Mucosa of descending colon (tissue), 3 donors: ENCODE results near the gene TC2N. TPM values are rescaled to one million over a fixed set of nuclear protein-coding genes. Genes with fewer than 3 reads are reported as not detected.
A peak's percentile ranks its signal among the peaks of the same experiment; 100 is the strongest.

Source experiments
- ATAC-seq: fragments of 200-7000 bp; cut with Tn5 transposase; one replicate; pipeline ENCODE4 v1.9.1; 2020; ENCODE audit warnings: mild to moderate bottlenecking, moderate library complexity
- DNase-seq, 3 donors: peaks; one replicate each; pipeline ENCODE4 v3.0.0-alpha.2; 2020
- H3K36me3 ChIP-seq: fragments of 200-600 bp; one replicate; pipeline ENCODE4 v1.8.0; 2021; ENCODE audit warnings: low read depth, mild to moderate bottlenecking
- H3K4me1 ChIP-seq: fragments of 200-600 bp; one replicate; pipeline ENCODE4 v1.8.0; 2021; ENCODE audit warnings: low read depth, mild to moderate bottlenecking
- H3K4me3 ChIP-seq: fragments of 200-600 bp; one replicate; pipeline ENCODE4 v1.8.0; 2021; ENCODE audit warnings: mild to moderate bottlenecking
- H3K9me3 ChIP-seq: fragments of 200-600 bp; one replicate; pipeline ENCODE4 v1.8.0; 2021; ENCODE audit warnings: mild to moderate bottlenecking
- intact Hi-C, 2 donors: fragments of 100-400 bp; cut with DNase I in 1 of 2; cut with micrococcal nuclease in 1 of 2; formaldehyde crosslinking; loops; one replicate each; pipeline versions ENCODE4 v1.11.0 to v1.11.1; 2022; cut with DNase I, micrococcal nuclease
- total RNA-seq, 3 donors: library from RNA; stranded (reverse); fragmentation: NEBNext Ultra II Directional in 2 of 3; extraction: Animal tissue kit (Norgen Biotek cat#: 25700) in 2 of 3; gene quantifications; one replicate each; pipeline versions ENCODE4 v1.2.1 to v1.2.4, GENCODE V29; 2021 to 2023
- TF ChIP-seq, protein P1 (sequence below): fragments of 200-600 bp; IDR thresholded peaks from one replicate; pipeline ENCODE4 v1.8.0; 2022; ENCODE audit warnings: antibody characterized with exemption, mild to moderate bottlenecking
- donor health status: DM: no; HTN: no; CAD: no; lungs with moderate emphysema.
- donor health status: DM: no; HTN: no; CAD: no.
- donor health status: DM: no; HTN: yes; CAD: no.

The TC2N gene
- total RNA-seq, 3 donors from 2014 or later, result 39.0 to 75.1 (median 63.6) TPM

DNA sequence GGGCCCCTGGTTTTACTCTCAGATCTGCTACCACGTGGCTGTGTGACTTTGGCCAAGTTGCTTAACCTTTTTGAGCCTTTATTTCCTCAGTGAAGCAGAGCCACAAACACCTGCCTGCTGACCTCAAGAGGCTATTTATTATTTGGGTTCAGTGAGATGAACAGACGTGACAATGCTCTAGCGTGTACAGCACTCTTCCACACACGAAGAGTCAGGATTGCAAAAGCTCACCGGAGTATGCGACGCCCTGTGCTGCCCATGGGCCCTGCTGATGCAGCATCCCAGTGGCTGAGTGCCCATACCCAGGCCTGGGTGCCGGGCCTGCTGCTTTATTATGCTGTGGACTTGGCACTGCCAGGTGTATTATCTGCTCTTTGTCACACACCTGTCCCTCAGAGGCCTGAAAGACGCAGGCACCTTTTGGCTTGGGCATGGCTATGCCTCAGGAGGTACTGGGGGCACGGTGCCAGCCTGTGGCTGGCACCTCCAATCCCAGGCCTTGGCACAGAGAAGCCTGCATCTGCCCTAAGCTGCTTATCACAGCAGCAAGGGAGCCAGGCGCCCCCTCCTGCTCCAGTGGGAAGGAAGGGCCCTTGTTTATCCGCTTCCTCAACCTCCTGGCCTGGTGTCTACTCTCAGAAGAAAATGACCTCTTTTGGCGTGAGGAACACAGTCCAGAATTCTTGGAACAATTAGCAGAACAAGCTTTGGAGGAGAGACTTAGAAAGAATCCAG lies 22.3 kb upstream of the TC2N start:
- ATAC-seq (peak; percentile 80), DNase-seq (peak in 2 of 3 donors; percentile 37 to 49)
- no peaks in the 10 kb centered on the region for H3K9me3 ChIP-seq
- H3K4me1 ChIP-seq, result no peaks in the 10 kb centered on the region
- TF ChIP-seq, protein P1, sequence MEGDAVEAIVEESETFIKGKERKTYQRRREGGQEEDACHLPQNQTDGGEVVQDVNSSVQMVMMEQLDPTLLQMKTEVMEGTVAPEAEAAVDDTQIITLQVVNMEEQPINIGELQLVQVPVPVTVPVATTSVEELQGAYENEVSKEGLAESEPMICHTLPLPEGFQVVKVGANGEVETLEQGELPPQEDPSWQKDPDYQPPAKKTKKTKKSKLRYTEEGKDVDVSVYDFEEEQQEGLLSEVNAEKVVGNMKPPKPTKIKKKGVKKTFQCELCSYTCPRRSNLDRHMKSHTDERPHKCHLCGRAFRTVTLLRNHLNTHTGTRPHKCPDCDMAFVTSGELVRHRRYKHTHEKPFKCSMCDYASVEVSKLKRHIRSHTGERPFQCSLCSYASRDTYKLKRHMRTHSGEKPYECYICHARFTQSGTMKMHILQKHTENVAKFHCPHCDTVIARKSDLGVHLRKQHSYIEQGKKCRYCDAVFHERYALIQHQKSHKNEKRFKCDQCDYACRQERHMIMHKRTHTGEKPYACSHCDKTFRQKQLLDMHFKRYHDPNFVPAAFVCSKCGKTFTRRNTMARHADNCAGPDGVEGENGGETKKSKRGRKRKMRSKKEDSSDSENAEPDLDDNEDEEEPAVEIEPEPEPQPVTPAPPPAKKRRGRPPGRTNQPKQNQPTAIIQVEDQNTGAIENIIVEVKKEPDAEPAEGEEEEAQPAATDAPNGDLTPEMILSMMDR, result no peak
- H3K4me3 ChIP-seq, result no peak overlapping the region
- intact Hi-C loops, result no loop called here
- no peaks in the 10 kb centered on the region for H3K36me3 ChIP-seq

DNA sequence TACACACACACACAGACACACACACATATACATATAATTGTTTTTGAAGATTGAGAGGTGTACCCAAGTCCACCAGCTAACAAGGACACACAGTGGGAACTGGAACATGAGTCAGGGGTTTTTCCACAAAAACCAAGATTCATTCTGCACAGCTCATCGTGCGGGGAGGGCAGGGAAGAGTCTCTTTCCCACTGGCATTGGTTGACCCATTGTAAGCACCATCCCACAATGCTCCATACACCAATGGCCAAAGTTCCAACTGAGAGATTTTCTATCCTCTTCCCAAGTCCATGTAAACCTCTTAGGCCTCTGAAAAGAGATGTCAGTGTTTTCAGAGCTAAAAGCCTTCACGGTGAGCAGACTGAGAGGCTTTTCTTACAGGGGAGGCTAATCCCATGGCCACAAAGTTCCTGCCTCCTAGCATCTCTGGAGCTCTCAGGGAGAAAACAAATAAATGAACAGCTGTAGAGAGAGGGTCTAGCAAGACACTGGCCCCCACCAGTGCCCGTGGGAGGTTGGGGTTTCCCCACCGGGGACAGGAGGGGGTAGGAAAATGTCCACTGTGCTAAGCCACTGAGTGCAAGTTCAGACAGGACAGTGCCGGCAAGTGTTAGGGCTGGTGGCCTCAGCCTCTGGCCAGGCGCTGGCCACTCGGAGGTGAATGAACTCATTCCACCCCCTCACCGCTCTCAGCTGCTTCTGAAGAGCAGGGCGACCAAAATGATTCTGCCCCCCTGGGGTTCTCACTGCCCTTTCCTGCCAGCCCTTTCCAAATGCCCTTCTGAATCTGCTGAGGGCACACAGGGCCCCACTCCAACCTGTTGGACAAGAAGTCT lies 21.5 kb upstream of the TC2N start:
- intact Hi-C loops, result no loop called here
- TF ChIP-seq, protein P1, result no peak
- Histone ChIP-seq H3K4me3 (no peak overlapping the region), H3K4me1 (no peaks in the 10 kb centered on the region), H3K36me3 (no peaks in the 10 kb centered on the region), H3K9me3 (no peaks in the 10 kb centered on the region)
- no peak for DNase-seq
- no peak for ATAC-seq

DNA sequence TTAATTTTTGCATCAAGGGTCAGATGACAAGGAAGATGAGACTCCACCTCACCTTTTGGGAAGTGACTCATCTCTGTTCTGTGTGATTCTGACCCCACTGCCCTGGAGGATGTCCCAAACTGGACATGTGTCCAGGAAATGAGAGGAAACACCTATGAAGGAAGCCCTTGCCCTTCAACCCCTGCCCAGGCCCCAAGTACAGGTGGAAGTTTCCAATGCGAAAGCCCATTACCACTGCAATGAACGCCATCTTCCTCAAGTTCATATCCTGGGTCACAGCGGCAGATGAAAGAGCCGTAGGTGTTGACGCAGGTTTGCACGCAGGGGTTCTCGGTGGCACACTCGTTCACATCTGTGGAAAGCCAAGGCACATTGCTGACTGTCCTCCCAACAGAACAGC lies 19.6 kb upstream of the TC2N start:
- Histone ChIP-seq H3K36me3 (no peaks in the 10 kb centered on the region), H3K9me3 (no peaks in the 10 kb centered on the region), H3K4me1 (no peaks in the 10 kb centered on the region), H3K4me3 (no peak overlapping the region)
- no peak for ATAC-seq
- TF ChIP-seq, protein P1, result no peak
- DNase-seq, result no peak
- intact Hi-C loops, result no loop called here

DNA sequence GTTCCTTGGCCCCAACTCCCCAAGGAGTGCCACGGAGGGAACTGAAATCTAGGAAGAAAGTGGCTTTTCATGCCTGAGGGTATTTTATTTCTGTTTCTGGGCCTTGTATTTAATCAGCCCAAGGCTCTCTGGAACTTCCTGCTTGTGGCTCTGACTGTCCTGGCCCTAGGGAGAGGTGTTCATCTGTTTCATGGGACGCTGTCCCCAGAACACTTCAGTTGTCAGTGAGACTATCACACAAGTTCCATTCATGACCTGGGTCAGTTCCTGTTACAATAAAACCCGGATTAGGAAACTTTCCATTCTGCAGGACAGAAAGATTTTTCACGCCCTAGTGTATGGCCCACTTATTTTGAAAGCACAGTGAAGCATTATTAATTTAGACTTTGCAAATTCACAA lies 18.5 kb upstream of the TC2N start:
- ATAC-seq (no peak), DNase-seq (no peak)
- H3K4me1 ChIP-seq, result no peaks in the 10 kb centered on the region
- TF ChIP-seq, protein P1, result no peak
- no peaks in the 10 kb centered on the region for H3K9me3 ChIP-seq
- no peak overlapping the region for H3K4me3 ChIP-seq
- intact Hi-C loops, result no loop called here
- H3K36me3 ChIP-seq, result no peaks in the 10 kb centered on the region

DNA sequence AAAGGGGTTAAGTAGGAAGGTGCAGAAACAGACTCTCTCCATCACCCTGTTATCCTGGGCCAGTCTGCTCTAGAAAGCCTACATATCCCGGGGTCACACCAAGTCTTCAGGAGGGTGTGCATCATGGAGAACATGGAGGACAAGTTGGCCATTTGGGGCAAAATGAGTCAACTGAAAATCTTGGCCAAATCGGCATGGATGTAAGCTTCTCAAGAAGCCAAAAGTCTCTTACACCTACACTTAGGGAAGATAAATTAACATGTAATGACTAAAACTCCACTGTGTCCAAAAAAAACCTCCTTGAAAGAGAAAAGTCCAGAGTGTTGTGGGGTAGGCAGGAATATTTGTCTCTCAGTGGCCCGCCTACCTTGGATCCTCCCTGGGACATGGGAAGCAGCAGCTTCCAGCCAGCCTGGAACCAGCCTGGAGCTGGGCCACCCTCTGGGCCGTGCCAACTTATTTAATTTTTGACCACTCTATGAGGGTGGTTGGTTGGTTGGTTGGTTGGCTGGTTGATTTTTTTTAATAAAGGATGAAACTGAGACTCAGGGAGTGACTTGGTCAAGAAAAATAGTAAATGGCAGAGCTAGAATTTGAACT lies 17.9 kb upstream of the TC2N start:
- TF ChIP-seq, protein P1, result no peak

More for the DNA sequence above, 17.9 kb upstream of the TC2N start:
- ATAC-seq, result no peak
- no peaks in the 10 kb centered on the region for H3K4me1 ChIP-seq
- no peak for DNase-seq
- intact Hi-C loops, result no loop called here
- no peaks in the 10 kb centered on the region for H3K36me3 ChIP-seq
- H3K9me3 ChIP-seq, result no peaks in the 10 kb centered on the region
- H3K4me3 ChIP-seq, result no peak overlapping the region
